GM12878 (cell line): ENCODE data around the gene NUAK2.

Experiments used
- ELK1 ChIP-seq: IDR thresholded peaks from 2 replicates; pipeline ENCODE4 v1.6.1; 2012; ENCODE audit warnings: low read depth, low read length, improper control_type of control experiment
- EZH2 ChIP-seq: IDR thresholded peaks from 2 replicates; pipeline ENCODE4 v1.6.1; 2012; ENCODE audit warnings: low read depth, mild to moderate bottlenecking, control low read depth, inconsistent platforms, low read length, borderline replicate concordance; ENCODE audit not compliant: control insufficient read depth
- RAD21 ChIP-seq: IDR thresholded peaks from 2 replicates; pipeline ENCODE4 v1.6.1; 2011; ENCODE audit warnings: mild to moderate bottlenecking, low read depth, low read length, moderate library complexity; ENCODE audit not compliant: insufficient read depth
- SRF ChIP-seq, 2 experiments: IDR thresholded peaks; 2 replicates each; pipeline ENCODE4 v1.6.1; 2011; ENCODE audit warnings: low read depth in 2 of 2, low read length in 2 of 2, mild to moderate bottlenecking in 1 of 2, moderate library complexity in 1 of 2
- TF ChIP-seq, protein P1 (sequence below): IDR thresholded peaks from 2 replicates; pipeline ENCODE4 v1.6.1; 2012; ENCODE audit warnings: low read length, inconsistent platforms

GRCh38 chr1:205268846-205269680 lies 52.5 kb downstream of the NUAK2 start:
- TF ChIP-seq EZH2 (no peak), RAD21 (no peak), SRF (IDR thresholded peaks at IDR 0.05; ENCODE audit: low read depth in 2 of 2, low read length in 2 of 2) (no peak), ELK1 (no peak)
- TF ChIP-seq, protein P1, sequence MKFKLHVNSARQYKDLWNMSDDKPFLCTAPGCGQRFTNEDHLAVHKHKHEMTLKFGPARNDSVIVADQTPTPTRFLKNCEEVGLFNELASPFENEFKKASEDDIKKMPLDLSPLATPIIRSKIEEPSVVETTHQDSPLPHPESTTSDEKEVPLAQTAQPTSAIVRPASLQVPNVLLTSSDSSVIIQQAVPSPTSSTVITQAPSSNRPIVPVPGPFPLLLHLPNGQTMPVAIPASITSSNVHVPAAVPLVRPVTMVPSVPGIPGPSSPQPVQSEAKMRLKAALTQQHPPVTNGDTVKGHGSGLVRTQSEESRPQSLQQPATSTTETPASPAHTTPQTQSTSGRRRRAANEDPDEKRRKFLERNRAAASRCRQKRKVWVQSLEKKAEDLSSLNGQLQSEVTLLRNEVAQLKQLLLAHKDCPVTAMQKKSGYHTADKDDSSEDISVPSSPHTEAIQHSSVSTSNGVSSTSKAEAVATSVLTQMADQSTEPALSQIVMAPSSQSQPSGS: no peak
